Endothelial cell of umbilical vein (primary cell): ENCODE data around the gene GRB2. TPM values are rescaled to one million over a fixed set of nuclear protein-coding genes. Genes with fewer than 3 reads are reported as not detected.

ENCODE experiments used
- BruUV-seq: library from RNA; stranded (reverse); fragments of 400-500 nt; replicated peaks from 2 replicates; lab custom pipeline; 2021; lab: Mats Ljungman, UMichigan
- CTCF ChIA-PET: fragments of 300-600, 350-600 bp; sonication (Branson Sonifier 250); formaldehyde crosslinking; loops from one replicate; lab custom pipeline; 2021; ENCODE audit warnings: antibody characterized with exemption, inconsistent platforms; lab: Charles Lee
- POLR2A ChIA-PET: fragments of 300-600, 350-600 bp; sonication (Branson Sonifier 250); formaldehyde crosslinking; loops from one replicate; lab custom pipeline; 2021; ENCODE audit warnings: antibody characterized with exemption, inconsistent platforms; lab: Charles Lee
- DNase-seq: peaks from one replicate; pipeline ENCODE4 v3.0.0-alpha.2; 2011; ENCODE audit warnings: low read depth, low spot score
- FAIRE-seq: peaks from 2 replicates; lab custom pipeline; 2011; peaks lifted over from hg19 to GRCh38; lab: Jason Lieb, UNC
- H2AFZ ChIP-seq: 2 replicates; pipeline ENCODE4 v1.6.0; 2012; ENCODE audit warnings: low read depth, low read length, control low read depth, inconsistent platforms
- H3K27ac ChIP-seq: 2 replicates; pipeline ENCODE4 v1.5.1; 2011; ENCODE audit warnings: low read depth, mild to moderate bottlenecking, control low read depth, low read length, moderate library complexity; ENCODE audit not compliant: insufficient read depth
- H3K27me3 ChIP-seq, 2 experiments: 2 replicates each; pipeline versions ENCODE4 v1.6.0 to v1.6.1; 2011; ENCODE audit warnings: low read length in 2 of 2, mixed read lengths in 1 of 2; ENCODE audit not compliant: control insufficient read depth in 2 of 2, insufficient read depth in 2 of 2
- H3K36me3 ChIP-seq, 2 experiments: 2 replicates in 1 of 2; 3 replicates in 1 of 2; pipeline ENCODE4 v1.5.1; 2011; ENCODE audit warnings: low read length in 2 of 2, mild to moderate bottlenecking in 1 of 2, moderate library complexity in 1 of 2; ENCODE audit not compliant: control insufficient read depth in 2 of 2, insufficient read depth in 2 of 2; ENCODE audit errors: extremely low read depth in 1 of 2
- H3K4me1 ChIP-seq: 3 replicates; pipeline ENCODE4 v1.5.1; 2011; ENCODE audit warnings: mild to moderate bottlenecking, low read length; ENCODE audit not compliant: control insufficient read depth, insufficient read depth; ENCODE audit errors: extremely low read depth
- H3K4me2 ChIP-seq: 2 replicates; pipeline ENCODE4 v1.6.1; 2011; ENCODE audit warnings: low read length, control low read depth, mixed read lengths; ENCODE audit not compliant: insufficient read depth
- H3K4me3 ChIP-seq, 3 experiments: fragments of 200-600 bp in 1 of 3; sonication (generic), shearing (Covaris generic) in 1 of 3; replicated peaks in 1 of 3; 2 replicates each; pipeline ENCODE4 v1.5.1; 2011 to 2016; ENCODE audit warnings: control low read depth in 3 of 3, low read length in 3 of 3, mild to moderate bottlenecking in 2 of 3, inconsistent platforms in 1 of 3, low read depth in 1 of 3, moderate library complexity in 1 of 3; ENCODE audit not compliant: insufficient read depth in 1 of 3
- H3K79me2 ChIP-seq: 2 replicates; pipeline ENCODE4 v1.6.0; 2012; ENCODE audit warnings: low read length, inconsistent platforms; ENCODE audit not compliant: control insufficient read depth, insufficient read depth
- H3K9ac ChIP-seq: replicated peaks from 2 replicates; pipeline ENCODE3; 2011; ENCODE audit warnings: low read length, control low read depth; ENCODE audit not compliant: insufficient read depth; ENCODE audit errors: extremely low read depth
- H3K9me1 ChIP-seq: replicated peaks from 3 replicates; pipeline ENCODE4 v1.6.0; 2011; ENCODE audit warnings: mild to moderate bottlenecking, low read length; ENCODE audit not compliant: control insufficient read depth, insufficient read depth; ENCODE audit errors: extremely low read depth
- H3K9me3 ChIP-seq: replicated peaks from 2 replicates; pipeline ENCODE4 v1.5.1; 2012; ENCODE audit warnings: low read length, inconsistent platforms; ENCODE audit not compliant: control insufficient read depth, insufficient read depth
- H4K20me1 ChIP-seq: replicated peaks from 2 replicates; pipeline ENCODE3; 2011; ENCODE audit warnings: mild to moderate bottlenecking, low read length; ENCODE audit not compliant: control insufficient read depth, insufficient read depth; ENCODE audit errors: extremely low read depth
- CTCF ChIP-seq, 2 donors: IDR thresholded peaks; 1 replicate in 1 of 2; 2 replicates in 1 of 2; pipeline ENCODE4 v1.5.1; 2011; ENCODE audit warnings: low read length in 2 of 2, mild to moderate bottlenecking in 2 of 2, moderate library complexity in 2 of 2, control low read depth in 1 of 2, inconsistent platforms in 1 of 2, low read depth in 1 of 2; ENCODE audit not compliant: insufficient read depth in 1 of 2; ENCODE audit errors: extremely low read depth in 1 of 2
- EZH2 ChIP-seq: IDR thresholded peaks from 2 replicates; pipeline ENCODE4 v1.6.1; 2012; ENCODE audit warnings: borderline replicate concordance, low read depth, mild to moderate bottlenecking, moderate library complexity, low read length, inconsistent platforms; ENCODE audit not compliant: severe bottlenecking
- FOS ChIP-seq: IDR thresholded peaks from 2 replicates; pipeline ENCODE4 v1.6.1; 2011; ENCODE audit warnings: mild to moderate bottlenecking, low read length, moderate library complexity, borderline replicate concordance; ENCODE audit not compliant: insufficient read depth
- GATA2 ChIP-seq: IDR thresholded peaks from 2 replicates; pipeline ENCODE4 v1.7.0; 2011; ENCODE audit warnings: low read depth, mild to moderate bottlenecking, moderate library complexity, mixed read lengths, low read length; ENCODE audit not compliant: insufficient read length, insufficient read depth
- JUN ChIP-seq: IDR thresholded peaks from 2 replicates; pipeline ENCODE4 v1.6.1; 2011; ENCODE audit warnings: borderline replicate concordance, low read depth; ENCODE audit not compliant: insufficient read length, insufficient read depth
- MYC ChIP-seq: IDR thresholded peaks from one replicate; pipeline ENCODE4 v1.6.1; 2011; ENCODE audit warnings: mild to moderate bottlenecking, low read depth, low read length
- POLR2A ChIP-seq: IDR thresholded peaks from 2 replicates; pipeline ENCODE4 v1.6.1; 2012; ENCODE audit warnings: low read depth, mild to moderate bottlenecking, control low read depth, low read length
- POLR2AphosphoS5 ChIP-seq: IDR thresholded peaks from 2 replicates; pipeline ENCODE4 v1.6.1; 2012; ENCODE audit warnings: low read depth, mild to moderate bottlenecking, control low read depth, low read length, moderate library complexity; ENCODE audit not compliant: insufficient read depth
- dilution Hi-C: fragments of 300-500 bp; cut with MboI; formaldehyde crosslinking; loops from one replicate; pipeline ENCODE4 v1.15.0; 2019; ENCODE audit warnings: low sequenced_read_pairs; ENCODE audit not compliant: extremely low pct_ligation_motif_present
- intact Hi-C: fragments of 100-400 bp; cut with micrococcal nuclease; formaldehyde crosslinking; loops from one replicate; pipeline ENCODE4 v1.10.0; 2022
- polyA plus RNA-seq, 4 experiments: library from polyadenylated mRNA; depleted of rRNA in 3 of 4; stranded (reverse) in 3 of 4; unstranded in 1 of 4; fragments of >200 nt; gene quantifications; 2 replicates each; pipeline versions ENCODE4 v1.2.1 to v1.2.3, GENCODE V29; 2011 to 2012; ENCODE audit warnings: missing spikeins in 1 of 4
- total RNA-seq: library from RNA; stranded (reverse); gene quantifications from 2 replicates; pipeline ENCODE4 v1.2.3, GENCODE V29; 2021
- TF ChIP-seq, protein P1 (sequence below): IDR thresholded peaks from 2 replicates; pipeline ENCODE4 v1.6.1; 2011; ENCODE audit not compliant: insufficient read depth, insufficient read length

Gene GRB2
- total and polyA plus RNA-seq, 2 donors (not counting 3 experiments of a cell fraction or from before 2014, with no cell fraction given), result 51.5 to 93.9 TPM

- H3K79me2 ChIP-seq, result peaks cover 3% of the 10 kb centered on the region
- H3K9me1 ChIP-seq, result no peaks in the 10 kb centered on the region
- dilution Hi-C loops (no loop called here), intact Hi-C loops (no loop called here)
- peaks cover 2 to 3% of the 10 kb centered on the region in 2 experiments for H3K27me3 ChIP-seq
- ChIA-PET CTCF (interaction anchor here (1.2 to 9.9 kb wide), 2 partner anchors 86 to 139 kb away, joined by 5 to 178 read pairs; partner anchors contain the start of gene MIF4GD), POLR2A (no interaction called here)
- no peaks in the 10 kb centered on the region for H3K36me3 ChIP-seq
- no peak for TF ChIP-seq POLR2A
- TF ChIP-seq MYC, result no peak
- no peak for TF ChIP-seq EZH2
- no peak for TF ChIP-seq POLR2AphosphoS5
- no peak for TF ChIP-seq GATA2
- no peak for TF ChIP-seq CTCF (IDR thresholded peaks at IDR 0.05; ENCODE audit: extremely low read depth in 1 of 2, insufficient read depth in 1 of 2, low read depth in 1 of 2, low read length in 2 of 2)
- no peak for TF ChIP-seq JUN
- no peak for TF ChIP-seq FOS
- TF ChIP-seq, protein P1, sequence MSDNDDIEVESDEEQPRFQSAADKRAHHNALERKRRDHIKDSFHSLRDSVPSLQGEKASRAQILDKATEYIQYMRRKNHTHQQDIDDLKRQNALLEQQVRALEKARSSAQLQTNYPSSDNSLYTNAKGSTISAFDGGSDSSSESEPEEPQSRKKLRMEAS, result no peak
- H4K20me1 ChIP-seq, result no peaks in the 10 kb centered on the region
- peaks cover 9% of the 10 kb centered on the region for H3K4me1 ChIP-seq
- DNase-seq, result no peak
- no peak overlapping the region for H2AFZ ChIP-seq
- BruUV-seq, result no TSS peak
- H3K27ac ChIP-seq, result no peak overlapping the region
- no peak overlapping the region for H3K4me3 ChIP-seq
- no peak overlapping the region for H3K4me2 ChIP-seq
- no peak for FAIRE-seq
- H3K9me3 ChIP-seq, result no peaks in the 10 kb centered on the region
- H3K9ac ChIP-seq, result no peak overlapping the region
These were observed 4.7 kb upstream of the GRB2 start for GRCh38 chr17:75410141-75410540.
